ENCODE measurements around the gene CYP3A4.
"Not testable (repeated sequence)": the region's sequence is repeated elsewhere in the genome, so short reads cannot be mapped to it uniquely, and the experiment has no call there.

CYP3A4 gene

DNA sequence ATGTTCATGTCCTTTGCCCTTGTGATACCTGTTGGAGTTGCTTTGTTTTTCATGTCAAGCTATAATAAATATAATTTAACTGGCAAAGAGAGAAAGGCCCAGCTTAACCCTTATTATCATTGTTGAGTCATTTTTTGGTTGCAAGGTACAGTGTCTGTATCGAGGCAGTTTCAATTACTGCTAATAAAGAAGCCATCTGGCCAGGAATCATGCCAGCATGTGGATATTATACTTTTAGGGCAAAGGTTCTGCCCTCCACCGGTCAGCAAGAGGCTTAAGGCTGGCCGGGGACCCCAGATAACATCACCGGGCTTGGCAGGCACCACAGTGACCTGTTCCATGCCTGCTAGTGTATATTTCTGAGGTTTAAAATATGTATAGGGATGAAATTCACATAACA lies 9.0 kb upstream of the CYP3A4 start:
- no peak for DNase-seq (ENCODE audit: low spot score)

DNA sequence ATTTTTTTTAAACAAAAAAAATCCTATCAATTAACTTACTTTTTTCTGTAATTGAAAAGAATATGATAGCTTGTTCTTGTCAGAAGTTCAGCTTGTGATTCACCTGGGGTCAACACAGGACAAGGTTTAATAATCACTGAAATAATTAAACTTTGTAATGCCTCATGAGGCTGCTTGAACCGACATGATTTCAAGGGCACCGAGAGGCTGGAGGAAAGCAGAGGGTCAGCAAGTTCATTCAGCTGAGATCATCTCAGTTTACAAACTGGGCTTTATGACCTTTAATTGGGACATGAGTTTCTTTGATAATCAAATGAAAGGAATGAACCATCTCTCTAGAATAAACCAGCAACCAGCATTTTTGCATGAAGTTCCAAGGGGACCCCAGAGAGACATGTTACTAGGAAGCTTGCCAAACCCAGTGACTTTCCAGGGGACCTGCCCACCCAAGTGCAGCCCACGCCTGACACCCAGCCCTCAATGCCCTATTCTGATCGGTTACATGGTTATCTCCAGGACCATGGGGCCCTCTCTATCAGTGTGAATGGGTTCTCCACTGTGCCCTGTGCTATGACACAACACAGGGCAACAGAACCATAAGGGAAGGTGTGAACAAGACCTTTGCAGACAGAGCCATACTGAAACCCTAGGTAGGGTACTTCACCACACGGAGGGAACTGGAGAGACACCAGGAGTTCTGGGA lies 7.8 kb upstream of the CYP3A4 start:
- no peak for DNase-seq (ENCODE audit: low spot score)

DNA sequence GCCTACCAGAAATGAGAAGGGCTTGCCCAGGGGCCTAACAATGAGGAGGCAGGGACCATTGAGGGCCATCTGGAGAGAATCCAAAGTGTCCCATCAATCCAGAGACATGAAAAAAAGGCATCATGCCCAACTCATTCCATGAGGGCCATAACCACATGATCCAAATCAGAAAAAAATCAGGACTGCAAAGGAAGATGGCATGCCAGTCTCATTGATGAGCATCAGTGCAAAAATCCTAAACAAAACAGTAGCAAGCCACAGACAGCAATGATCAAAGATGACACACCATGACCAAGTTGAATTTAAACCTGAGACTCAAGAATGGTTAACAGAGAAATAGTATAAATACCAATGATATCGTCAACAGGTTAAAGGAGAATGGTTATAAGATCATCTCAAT lies 7.0 kb upstream of the CYP3A4 start:
- no peak for DNase-seq (ENCODE audit: low spot score)

DNA sequence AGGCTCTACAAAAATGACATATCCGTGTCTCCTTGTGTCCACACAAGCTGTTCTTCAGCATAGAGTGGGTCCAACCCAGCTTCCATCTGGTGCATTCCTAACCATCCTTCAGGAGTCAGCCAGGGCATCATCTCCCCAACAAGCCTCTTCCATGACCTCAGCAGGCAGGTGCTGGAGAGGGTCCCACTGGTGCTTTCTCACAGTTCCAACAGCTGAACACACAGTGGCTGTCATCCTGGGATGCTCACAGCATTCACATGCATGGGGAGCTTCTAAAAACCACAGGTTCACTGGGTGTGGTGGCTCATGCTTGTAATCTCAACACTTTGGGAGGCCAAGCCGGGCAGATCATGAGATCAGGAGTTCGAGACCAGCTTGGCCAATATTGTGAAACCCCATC lies 6.4 kb upstream of the CYP3A4 start:
- DNase-seq (ENCODE audit: low spot score), result no peak

DNA sequence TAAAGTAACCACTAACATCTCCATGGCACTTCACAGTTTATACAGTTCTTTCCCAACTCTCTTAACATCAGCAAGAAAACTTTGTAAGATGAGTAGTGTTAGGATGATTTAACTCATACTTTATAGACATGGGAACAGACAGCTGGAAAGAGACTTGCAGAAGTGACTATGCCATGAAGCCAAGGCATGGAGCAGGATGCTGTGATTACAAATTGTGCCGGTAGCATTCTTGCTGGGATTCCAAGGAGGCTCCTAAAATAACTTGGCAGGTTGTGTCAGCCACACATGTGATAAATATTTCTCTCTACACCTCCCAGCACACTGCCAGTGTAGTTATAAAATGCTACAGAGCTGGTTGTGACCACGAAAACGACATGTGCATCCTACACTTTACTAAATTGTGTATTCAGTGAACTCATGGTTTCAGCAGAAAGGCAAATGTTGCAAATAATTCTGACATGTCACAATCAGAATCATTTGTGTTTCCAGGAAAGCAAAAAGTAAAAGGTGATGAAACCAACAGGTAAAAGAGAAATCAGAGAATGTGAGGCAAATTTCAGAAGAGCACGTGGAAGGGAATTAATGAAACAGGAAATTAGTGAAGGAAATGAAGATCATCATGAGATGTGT lies 5.6 kb upstream of the CYP3A4 start:
- no peak for DNase-seq (ENCODE audit: low spot score)

DNA sequence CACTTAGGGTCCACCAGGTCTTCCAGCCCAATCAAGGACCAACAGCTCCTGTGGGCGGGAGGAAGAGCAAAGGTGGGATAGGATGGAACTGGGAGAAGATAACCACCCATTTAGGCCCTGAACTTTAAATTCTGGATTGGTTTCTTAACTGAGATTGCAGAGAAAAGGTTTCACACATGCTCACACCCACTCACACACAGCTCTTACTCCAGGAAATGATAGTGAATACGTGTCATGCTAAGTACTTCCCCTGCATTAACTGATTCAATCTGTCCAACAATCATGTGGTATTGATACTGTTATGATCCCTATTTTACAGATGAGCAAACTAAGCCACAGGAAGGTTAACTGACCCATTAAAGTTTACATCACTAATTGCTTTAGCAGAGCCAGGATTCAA lies 4.6 kb upstream of the CYP3A4 start:
- DNase-seq (ENCODE audit: low spot score), result no peak

- no peak for DNase-seq (ENCODE audit: low spot score)
Measured at GRCh38 chr7:99786726-99787335, 2.8 kb upstream of the CYP3A4 start.

DNA sequence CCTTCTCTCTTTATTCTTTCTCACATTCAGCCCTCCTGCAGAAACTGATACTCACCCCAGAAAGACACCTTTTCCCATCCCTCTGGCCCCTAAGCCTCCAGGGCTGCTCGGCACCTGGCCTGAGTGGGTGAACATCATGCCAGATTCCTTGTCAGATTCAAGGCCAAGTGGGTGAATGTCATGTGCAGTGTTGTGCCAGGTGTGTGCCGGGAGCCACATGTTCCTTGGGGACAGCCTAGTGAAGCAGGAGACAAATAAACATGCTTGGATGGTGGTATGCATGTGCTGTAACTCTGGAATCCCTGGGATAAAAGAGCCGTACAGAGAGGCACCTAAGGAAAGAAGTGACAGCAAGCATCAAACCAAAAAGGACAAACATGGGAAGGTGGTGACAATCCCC lies 1.7 kb upstream of the CYP3A4 start:
- not testable (repeated sequence) for DNase-seq (ENCODE audit: low spot score)

GRCh38 chr7:99782012-99782953 lies 1.7 kb downstream of the CYP3A4 start:
- DNase-seq (ENCODE audit: low spot score), result no peak

DNA sequence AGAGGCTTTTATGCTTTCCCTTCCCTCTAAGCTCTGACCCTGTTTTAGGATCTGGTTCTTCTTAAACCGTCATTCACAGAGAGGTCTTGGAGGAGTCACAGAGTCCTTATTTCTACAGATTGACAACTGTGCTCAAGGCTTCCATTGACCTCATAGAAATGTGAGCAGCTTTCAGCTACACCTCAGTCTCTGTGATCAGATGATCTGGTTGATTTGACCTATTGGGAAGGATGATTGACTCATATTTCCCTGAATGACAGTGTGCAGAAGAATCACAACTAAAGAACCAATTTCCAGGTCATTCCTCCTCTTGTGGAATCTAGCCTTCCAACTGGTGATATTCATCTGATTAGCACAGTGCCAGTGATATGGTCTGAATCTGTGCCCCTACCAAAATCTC lies 3.4 kb downstream of the CYP3A4 start:
- no peak for DNase-seq (ENCODE audit: low spot score)

GRCh38 chr7:99779949-99780348 lies 4.0 kb downstream of the CYP3A4 start:
- no peak for DNase-seq (ENCODE audit: low spot score)

DNA sequence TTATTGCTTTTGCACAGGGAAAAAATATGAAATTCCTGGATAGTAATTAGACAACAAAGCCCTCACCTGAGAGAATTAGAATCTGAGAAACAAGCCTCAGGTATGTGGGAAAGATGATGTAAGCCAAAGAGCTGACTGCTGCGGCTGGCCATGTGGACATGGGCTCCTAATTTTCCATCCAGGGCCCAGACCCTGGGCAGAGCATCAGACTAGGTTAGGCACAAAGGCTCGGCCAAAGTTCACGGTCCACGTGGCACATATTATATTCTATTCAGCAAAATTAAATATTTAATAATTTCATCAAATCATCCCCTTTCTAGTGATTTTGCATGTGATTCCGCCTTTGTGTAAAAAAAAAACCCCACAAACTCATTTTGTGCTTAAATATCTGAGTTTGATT lies 5.1 kb downstream of the CYP3A4 start:
- DNase-seq (ENCODE audit: low spot score), result no peak

DNA sequence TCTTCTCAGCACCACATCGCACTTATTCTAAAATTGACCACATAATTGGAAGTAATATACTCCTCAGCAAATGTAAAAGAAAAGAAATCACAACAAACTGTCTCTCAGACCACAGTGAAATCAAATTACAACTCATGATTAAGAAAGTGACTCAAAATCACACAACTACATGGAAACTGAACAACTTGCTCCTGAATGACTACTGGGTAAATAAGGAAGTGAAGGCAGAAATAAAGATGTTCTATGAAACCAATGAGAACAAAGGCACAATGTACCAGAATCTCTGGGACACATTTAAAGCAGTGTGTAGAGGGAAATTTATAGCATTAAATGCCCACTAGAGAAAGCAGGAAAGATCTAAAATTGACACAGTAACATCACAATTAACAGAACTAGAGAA lies 10.6 kb downstream of the CYP3A4 start:
- DNase-seq (ENCODE audit: low spot score), result not testable (repeated sequence)

DNA sequence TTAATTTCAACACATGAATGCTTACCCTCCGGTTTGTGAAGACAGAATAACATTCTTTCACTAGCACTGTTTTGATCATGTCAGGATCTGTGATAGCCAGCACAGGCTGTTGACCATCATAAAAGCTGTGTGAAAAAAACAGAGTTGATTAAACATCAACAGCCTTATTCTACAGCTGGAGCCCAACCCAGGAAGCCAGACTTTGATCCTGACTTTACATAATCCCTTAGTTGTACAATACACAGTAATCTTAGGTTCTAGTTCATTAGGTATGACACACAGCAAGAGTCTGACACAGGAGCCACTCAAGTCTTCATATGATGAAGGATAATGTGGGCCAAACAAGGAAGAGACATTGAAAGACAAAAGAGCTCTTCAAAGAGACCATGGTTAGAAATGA lies 11.4 kb downstream of the CYP3A4 start:
- no peak for DNase-seq (ENCODE audit: low spot score)

GRCh38 chr7:99769494-99769893 lies 14.5 kb downstream of the CYP3A4 start:
- DNase-seq (ENCODE audit: low spot score), result not testable (repeated sequence)

DNA sequence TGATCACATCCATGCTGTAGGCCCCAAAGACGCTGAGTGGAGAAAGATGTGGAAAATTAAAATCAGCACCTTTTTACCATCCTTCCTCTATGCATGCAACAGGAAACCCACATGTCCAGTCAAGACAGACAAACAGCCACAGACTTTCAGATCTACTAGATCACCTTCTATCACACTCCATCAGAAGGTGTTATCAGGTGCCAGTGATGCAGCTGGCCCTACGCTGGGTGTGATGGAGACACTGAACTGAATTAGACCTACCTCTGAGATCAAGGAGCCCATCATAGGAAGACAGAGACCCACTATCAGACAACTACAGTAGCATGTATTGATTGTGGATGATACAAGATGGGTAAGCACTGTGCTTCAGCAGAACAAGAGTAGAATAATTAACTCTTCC lies 15.5 kb downstream of the CYP3A4 start:
- no peak for DNase-seq (ENCODE audit: low spot score)

GRCh38 chr7:99767662-99768061 lies 16.3 kb downstream of the CYP3A4 start:
- DNase-seq (ENCODE audit: low spot score), result no peak

DNA sequence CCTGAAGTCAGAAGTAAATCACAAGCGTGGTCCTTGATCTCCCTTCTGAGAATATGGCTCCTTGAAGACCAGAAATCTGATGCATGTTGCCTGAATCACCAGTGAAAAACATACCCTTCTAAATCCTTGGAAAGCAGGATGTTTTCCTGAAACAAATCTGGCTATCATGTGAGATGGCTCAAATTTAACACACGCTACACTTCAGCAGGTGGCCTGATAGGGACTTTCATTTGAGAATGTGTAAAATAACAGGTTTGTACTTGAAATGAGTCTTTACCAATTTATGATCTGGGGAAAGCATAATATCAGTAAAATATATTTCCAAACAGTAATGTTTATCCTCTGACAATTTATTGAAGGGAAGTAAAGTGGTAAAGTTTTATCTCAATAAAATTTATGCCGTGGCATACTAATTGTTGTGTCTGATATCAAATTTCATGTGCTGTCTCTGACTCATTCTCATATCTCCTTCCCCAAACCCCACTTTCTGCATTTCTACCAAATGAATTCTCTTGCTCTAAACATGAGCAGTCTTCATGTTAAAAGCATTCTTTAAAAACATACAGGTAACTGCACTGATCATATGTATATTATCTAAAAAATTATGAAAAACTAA lies 17.4 kb downstream of the CYP3A4 start:
- no peak for DNase-seq (ENCODE audit: low spot score)

DNA sequence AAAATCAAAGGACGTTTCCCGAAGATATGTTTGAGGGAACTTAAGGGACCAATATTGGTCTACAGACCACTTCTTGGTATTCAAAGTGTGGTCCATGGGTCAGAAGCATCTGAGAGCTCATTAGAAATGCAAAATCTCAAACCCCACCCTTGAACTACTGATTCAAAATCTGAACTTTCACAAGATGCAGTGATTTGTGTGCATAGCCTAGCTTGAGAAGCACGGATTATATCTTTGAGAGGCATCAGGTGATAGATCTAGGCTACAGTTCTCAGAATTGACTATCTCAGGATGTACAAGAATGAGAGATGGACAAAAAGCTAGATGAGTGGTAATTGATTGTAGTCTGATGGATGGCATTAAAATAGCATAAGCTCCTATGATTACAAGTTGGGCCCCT lies 19.5 kb downstream of the CYP3A4 start:
- no peak for DNase-seq (ENCODE audit: low spot score)

DNA sequence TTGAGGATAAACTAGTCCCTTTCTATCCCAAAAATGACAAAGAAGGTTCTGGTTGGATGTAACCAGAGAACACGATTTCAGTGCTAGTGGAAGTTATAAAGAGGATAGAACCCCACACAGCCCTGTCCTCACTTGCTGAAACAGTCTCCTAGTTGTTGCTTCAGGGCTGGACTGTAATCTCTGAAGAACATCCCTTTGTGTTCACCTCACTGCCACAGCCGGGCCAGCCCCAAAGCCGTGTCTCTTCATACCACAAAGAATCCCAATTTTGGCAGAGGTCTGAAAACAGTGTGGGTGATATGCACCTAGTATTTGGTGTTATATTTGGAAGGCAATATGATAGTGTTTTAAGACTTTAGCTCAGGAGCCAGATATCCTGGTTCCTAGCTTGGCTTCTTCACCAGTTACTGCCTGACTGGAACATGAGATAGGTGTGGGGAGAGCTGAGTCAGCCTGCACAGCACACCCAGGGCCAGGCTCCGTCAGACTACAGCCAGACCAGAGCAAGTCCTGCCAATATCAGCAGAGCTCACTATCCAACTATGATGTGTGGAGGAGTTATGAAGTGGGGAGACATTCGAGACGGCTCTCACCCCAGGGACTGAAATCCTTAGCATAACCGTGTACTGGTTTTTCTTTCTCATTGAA lies 21.2 kb downstream of the CYP3A4 start:
- no peak for DNase-seq (ENCODE audit: low spot score)

DNA sequence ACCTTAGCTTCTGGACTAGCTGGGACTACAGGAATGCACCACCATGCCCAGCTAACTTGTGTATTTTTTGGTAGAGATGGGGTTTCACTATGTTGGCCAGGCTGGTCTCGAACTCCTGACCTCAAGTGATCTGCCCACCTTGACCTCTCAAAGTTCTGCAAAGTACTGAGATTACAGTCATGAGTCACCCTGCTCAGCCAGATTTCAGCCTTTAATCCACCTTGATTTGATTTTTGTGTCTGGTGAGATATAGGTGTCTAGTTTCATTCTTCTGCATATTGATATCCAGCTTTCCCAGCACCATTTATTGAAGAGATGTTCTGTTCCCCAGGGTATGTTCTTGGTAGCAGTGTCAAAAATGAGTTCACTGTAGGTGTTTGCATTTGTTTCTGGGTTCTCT lies 28.9 kb downstream of the CYP3A4 start:
- no peak for DNase-seq (ENCODE audit: low spot score)

GRCh38 chr7:99752356-99752755 lies 31.6 kb downstream of the CYP3A4 start:
- no peak for DNase-seq (ENCODE audit: low spot score)

All from iPS-NIHi11 (cell line).